CD4-positive, alpha-beta T cell treated with Interleukin-12 subunit alpha and Interleukin-12 subunit beta, for 1 hour (primary cell): Measurements from ENCODE around the gene LASP1.
"Not testable (repeated sequence)": the region's sequence is repeated elsewhere in the genome, so short reads cannot be mapped to it uniquely, and the experiment has no call there.

Source experiments
- DNase-seq: peaks from one replicate; pipeline ENCODE4 v3.0.0-alpha.2; 2020

The LASP1 gene

DNA sequence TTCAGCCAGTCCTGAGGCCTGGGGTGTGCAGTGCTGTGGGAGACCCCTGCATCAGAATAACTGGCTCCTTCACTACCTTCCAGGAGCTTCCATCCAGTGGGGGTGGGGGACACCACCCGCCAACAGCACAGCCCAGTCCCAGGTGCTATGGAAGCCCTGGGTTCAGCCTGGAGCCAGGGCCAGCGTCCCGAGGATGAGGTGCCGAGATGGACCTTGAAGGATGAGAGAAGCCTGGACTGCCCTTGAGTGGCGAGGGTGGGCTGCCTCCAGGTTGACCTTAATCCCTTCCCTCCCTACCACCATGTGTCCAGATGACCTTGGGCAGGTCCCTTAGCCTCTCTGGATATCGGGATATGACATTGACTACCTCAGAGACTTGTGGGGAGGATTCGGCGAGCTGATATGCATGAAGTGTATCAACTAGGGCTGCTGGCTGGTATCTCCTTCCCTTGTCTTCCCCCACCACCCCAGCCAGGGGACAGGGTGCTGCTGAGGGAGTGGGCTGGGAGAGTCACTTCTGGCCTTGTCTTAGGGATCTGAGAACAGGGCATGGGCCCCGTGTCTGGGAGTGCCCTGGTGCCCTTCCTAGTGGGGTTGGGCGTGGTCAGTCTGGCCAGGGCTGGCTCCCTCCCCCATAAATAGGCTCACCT is 41.3 kb downstream of the LASP1 start:
- no peak for DNase-seq

DNA sequence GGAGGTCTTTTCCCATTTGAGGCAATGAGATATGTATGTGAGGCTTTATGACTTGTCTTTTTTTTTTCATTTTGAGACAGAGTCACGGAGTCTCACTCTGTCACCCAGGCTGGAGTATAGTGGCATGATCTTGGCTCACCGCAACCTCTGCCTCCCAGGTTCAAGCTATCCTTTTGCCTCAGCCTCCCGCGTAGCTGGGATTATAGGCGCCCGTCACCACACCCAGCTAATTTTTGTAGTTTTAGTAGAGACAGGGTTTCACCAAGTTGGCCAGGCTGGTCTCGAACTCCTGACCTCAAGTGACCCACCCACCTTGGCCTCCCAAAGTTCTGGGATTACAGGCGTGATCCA is 41.8 kb downstream of the LASP1 start:
- not testable (repeated sequence) for DNase-seq

DNA sequence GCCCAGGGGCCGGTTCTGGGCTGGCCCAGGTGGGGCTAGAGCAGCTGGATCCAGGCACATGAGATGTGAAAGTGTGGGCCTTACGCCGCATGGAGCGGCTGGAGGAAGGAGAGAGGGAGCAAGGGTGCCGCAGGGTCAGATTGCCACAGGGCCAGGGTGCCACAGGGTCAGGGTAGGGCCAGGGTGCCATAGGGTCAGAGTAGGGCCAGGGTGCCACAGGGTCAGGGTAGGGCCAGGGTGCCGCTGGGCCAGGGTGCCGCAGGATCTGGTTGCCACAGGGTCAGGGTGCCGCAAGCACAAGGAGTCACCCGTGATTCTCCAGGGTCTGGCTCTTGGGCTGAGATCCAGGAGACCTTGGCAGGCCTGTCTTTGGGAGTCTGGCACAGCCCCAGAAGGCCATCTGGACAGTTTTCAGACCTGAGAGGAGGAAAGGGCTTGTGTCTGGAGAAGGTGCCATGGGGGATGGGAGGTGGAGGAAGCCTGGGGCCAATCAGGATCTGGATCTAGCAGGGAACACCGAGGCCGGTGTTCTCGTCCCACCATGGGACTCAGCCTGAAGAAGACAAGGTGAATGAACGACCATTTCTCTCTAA is 42.5 kb downstream of the LASP1 start:
- DNase-seq: no peak

DNA sequence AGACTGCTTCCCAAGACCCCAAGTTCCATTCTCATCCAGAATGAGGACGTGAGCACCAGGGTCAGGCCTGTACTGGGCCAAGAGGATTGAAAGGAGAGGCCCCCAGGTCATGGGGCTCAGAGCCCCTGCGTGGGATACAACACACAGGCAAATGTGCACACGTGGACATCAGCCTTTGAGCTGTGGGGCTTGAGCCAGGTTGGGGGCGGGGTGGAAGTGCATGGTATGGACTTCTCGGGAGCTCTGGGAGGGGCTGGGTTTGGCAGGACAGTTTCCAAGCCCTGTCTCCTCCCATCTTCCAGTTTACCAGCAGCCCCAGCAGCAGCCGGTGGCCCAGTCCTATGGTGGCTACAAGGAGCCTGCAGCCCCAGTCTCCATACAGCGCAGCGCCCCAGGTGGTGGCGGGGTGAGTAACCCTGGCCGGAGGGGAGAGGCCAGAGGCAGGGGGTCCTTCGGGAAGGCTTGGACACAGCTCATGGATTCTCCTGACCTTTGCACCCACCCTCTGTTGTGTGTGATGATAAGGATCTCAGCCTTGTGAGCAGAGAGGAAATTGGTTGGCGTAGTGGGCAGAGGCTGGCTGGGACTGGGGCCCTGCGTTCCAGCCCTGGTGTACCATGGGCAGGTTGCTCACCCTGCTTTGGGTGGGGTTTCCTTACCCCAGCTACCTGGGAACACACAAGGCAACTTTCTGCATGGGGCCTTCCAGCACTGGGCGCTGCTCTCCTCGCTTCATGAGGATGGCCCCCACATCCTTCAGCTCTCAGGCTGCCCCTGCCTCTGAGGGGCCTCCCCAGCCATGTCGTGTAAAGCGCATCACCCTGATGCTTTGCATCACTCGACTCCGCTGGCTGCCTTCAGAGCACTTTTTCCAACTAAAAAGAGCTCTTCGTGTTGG is 45.1 kb downstream of the LASP1 start:
- DNase-seq: no peak

DNA sequence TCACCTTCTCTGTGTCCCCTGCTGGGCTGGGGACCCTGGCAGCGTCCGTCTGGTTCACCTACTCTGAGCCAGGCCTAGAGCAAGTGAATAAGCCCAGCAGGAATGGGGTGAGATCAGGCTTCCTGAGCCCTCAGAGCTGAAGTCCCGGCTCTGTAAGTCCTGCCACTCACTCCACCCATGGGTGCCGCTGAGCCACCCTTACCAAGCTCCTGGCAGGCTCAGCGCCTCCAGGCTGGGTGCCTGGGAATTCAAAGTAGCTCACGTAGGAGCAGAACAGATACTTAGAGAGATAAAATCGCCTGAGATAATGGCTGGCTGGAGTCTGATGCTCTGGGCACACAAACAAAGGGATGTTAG is 45.8 kb downstream of the LASP1 start:
- no peak for DNase-seq

DNA sequence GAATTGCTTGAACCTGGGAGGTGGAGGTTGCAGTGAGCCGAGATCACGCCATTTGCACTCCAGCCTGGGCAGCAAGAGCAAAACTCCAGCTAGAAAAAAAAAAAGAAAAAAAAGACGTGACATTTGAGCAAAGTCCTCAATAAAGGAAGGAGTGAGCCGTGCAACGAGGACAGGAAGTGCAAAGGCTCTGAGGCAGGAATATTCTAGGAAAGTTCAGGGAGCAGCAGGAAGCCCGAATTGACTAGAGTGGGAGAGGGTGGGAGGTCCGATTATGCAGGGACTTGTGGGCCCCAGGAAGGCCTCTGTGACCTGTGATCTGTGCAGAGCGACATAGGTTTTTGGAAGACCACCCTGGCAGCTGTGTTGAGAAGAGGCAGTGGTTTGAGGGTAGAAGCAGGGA is 46.9 kb downstream of the LASP1 start:
- no peak for DNase-seq

DNA sequence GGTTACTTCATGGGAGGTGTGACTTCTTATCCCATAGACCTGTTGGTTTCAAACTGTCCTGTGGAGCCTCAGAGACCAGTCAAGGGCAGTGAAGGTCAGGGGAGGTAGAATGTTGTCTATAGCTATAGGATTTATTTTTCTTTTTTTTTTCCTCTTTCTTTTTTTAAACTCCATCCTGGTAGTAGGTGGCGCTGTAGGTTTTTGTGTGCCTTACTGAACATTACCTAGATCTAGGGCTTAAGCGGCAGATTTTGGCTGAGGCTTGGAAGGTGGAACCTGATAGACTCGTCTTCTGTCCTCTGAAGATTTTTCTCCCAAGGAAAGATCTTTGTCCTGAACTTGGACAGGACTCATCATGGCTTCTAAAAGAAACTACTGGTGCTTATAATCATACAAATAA is 47.4 kb downstream of the LASP1 start:
- no peak for DNase-seq

DNA sequence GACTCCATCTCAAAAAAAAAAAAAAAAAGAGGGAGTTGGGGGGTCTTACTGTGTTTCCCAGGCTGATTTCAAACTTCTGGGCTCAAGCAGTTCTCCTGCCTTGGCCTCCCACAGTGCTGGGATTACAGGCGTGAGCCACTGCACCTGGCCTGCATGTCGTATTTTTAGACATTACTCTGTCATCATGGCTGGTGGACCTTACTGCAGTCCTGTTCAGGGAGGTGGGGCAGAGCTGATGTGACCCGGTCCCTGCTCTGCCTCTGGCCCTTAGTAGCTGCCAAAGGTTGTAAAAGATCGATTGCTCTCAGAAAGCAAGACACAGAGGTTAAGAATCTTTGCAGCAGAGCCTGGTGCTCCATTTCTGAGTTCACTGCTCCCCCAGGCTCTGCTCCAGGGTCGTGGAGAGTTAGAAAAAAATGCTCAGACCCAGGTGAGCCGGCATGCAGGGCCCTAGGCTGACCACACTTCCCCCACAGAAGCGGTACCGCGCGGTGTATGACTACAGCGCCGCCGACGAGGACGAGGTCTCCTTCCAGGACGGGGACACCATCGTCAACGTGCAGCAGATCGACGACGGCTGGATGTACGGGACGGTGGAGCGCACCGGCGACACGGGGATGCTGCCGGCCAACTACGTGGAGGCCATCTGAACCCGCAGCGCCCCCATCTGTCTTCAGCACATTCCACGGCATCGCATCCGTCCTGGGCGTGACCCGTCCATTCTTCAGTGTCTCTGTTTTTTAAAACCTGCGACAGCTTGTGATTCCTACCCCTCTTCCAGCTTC is 48.5 kb downstream of the LASP1 start:
- no peak for DNase-seq

DNA sequence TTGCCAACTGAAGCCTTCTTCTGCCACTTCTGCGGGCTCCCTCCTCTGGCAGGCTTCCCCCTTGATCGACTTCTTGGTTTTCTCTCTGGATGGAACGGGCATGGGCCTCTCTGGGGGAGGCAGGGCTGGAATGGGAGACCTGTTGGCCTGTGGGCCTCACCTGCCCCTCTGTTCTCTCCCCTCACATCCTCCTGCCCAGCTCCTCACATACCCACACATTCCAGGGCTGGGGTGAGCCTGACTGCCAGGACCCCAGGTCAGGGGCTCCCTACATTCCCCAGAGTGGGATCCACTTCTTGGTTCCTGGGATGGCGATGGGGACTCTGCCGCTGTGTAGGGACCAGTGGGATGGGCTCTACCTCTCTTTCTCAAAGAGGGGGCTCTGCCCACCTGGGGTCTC is 49.1 kb downstream of the LASP1 start:
- DNase-seq: no peak

DNA sequence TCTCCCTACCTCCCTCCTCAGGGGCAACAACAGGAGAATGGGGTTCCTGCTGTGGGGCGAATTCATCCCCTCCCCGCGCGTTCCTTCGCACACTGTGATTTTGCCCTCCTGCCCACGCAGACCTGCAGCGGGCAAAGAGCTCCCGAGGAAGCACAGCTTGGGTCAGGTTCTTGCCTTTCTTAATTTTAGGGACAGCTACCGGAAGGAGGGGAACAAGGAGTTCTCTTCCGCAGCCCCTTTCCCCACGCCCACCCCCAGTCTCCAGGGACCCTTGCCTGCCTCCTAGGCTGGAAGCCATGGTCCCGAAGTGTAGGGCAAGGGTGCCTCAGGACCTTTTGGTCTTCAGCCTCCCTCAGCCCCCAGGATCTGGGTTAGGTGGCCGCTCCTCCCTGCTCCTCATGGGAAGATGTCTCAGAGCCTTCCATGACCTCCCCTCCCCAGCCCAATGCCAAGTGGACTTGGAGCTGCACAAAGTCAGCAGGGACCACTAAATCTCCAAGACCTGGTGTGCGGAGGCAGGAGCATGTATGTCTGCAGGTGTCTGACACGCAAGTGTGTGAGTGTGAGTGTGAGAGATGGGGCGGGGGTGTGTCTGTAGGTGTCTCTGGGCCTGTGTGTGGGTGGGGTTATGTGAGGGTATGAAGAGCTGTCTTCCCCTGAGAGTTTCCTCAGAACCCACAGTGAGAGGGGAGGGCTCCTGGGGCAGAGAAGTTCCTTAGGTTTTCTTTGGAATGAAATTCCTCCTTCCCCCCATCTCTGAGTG is 49.6 kb downstream of the LASP1 start:
- DNase-seq: no peak

DNA sequence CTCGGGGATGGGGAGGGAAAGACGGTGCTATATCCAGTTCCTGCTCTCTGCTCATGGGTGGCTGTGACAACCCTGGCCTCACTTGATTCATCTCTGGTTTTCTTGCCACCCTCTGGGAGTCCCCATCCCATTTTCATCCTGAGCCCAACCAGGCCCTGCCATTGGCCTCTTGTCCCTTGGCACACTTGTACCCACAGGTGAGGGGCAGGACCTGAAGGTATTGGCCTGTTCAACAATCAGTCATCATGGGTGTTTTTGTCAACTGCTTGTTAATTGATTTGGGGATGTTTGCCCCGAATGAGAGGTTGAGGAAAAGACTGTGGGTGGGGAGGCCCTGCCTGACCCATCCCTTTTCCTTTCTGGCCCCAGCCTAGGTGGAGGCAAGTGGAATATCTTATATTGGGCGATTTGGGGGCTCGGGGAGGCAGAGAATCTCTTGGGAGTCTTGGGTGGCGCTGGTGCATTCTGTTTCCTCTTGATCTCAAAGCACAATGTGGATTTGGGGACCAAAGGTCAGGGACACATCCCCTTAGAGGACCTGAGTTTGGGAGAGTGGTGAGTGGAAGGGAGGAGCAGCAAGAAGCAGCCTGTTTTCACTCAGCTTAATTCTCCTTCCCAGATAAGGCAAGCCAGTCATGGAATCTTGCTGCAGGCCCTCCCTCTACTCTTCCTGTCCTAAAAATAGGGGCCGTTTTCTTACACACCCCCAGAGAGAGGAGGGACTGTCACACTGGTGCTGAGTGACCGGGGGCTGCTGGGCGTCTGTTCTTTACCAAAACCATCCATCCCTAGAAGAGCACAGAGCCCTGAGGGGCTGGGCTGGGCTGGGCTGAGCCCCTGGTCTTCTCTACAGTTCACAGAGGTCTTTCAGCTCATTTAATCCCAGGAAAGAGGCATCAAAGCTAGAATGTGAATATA is 50.8 kb downstream of the LASP1 start:
- DNase-seq: no peak

DNA sequence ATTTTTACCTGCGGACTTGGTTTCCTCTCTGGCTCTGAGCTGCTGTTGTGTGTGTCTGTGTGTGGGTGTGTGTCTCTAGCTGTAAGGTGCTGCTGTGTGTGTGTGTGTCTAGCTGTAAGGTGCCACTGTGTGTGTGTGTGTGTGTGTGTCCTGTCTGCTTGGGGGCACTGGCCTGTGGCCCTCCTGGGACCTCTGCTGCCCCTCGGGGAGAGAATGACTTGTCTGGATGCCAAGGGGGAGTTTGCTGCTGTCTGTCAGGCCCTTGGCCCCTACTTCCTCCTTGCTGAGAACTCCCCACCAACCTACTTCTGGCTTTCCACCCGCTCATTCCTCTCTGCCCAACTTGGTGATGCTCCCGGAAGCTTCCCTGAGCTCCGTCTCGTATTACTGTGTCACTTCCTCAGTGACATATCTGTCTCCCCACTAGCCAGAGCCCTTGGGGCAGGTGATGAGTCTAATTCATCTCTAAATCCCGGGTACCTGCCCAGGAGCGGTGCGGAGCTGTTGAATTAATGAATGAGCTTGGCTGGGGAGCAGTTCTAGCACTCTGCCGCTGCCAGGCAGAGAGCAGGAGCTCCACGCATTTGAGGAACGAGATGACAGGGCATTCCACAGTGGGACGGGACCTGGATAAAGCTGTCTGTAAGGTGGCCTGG is 52.0 kb downstream of the LASP1 start:
- DNase-seq: no peak

DNA sequence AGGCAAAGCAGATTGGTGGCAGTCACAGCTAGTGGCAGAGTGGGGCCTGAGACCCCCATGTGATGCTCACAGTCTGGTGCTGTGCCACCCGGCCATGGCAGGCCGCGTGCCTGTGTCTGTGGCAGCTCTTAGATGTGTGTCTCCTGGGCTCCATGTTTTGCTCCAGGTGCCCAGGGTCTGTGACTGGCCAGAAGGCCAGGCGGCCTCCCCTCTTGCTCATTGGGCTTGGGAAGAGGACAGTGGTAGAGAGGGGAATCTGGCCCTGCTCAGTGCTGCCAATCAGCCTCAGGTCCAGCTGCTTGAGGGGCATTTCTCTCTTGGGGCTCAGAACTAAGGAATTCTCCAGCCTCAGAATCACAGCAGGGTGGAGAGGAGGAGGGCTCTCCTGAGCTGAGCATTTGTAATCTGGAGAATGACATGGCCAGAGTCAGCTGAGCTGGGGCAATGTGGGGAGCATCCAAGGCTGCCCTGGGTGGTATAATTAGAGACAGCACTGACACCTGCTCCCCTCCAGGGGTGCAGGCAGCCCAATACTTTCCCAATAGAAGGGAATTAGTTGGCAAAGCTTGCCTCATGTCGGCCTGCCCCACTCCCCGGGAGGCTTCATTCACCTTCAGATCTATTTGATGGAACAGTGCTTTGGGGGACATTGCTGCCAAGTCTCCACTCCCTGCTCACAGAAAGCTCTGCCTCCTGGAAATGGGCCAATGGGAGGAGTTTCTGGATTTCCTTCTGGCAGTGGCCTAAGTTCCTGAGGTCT is 52.9 kb downstream of the LASP1 start:
- DNase-seq: no peak

DNA sequence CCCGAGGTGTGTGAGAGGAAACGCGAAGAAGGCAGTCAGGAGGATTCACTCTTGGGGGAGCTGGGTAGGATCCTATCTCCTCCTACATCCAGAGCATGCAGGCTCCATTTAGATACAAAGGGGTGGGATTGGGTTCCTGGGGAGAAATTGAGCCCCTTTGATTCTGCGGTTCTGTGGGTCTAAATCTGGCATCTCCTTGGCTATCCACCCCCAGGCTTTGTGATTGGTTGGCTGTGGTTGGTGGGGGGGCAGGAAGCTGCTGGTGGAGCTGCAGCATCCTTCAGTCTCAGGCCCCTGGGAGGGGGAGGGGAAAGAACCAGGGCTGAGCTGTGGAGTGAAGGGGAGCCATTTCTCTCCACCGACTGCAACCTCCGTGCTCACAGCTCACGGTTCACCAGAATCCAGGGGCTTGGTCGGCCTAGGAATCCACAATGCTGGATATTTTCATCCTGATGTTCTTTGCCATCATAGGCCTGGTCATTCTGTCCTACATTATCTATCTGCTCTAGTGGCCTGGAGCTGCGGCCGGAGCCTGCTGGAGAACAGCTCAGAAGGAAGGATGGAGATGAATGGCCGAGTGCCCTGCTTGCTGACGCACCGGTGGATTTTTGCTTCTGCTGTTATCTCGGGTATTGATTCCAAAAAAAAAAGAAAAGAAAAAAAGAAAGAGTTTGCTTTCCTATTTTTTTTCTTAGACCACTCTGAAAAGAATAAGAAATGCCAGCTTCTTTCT is 55.6 kb downstream of the LASP1 start, which contains the start of gene LASP1NB:
Gene LASP1NB, plus strand, starts transcription at position 352 of the 733 bp plus-strand sequence.
- DNase-seq: peak; percentile 55

DNA sequence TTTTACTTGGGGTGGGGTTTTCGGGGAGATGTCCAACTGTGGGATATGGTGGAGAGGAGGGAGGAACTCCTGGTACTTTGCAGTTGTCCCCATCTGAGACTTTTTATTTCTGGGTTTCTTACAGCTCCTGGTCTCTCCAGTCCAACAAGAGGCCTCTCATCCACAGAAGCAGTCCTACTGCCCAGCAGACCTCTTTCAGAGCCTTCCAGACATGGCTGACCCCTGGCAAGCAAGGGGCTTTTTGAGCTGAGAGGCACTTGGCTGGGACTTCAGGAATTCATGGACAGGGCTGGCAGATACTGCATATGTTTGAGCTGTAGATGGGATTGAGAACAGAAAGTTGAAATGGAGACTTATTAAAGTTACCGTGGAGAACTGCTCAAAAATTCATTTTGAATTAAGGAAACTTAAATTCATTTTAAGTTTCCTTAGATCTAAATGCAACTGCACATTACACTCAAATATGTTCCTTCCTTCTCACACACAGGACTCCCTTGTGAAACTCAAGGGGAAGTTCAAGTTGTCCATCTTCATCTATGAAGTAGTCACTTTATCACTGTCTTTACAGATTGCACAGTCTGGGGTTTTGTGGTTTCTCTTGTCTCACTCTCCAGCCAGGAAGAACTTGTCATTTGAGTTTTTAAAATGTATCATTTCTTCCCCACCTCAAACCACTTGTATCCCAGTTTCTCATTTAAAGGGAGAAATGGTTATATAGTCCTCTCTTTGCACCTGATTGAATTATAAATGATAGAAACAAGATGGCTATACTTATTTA is 56.6 kb downstream of the LASP1 start:
- DNase-seq: no peak

DNA sequence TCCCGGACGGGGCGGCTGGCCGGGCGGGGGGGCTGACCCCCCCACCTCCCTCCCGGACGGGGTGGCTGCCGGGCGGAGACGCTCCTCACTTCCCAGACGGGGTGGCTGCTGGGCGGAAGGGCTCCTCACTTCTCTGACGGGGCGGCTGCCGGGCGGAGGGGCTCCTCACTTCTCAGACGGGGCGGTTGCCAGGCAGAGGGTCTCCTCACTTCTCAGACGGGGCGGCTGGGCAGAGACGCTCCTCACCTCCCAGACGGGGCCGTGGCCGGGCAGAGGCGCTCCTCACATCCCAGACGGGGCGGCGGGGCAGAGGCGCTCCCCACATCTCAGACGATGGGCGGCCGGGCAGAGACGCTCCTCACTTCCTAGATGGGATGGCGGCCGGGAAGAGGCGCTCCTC is 60.9 kb downstream of the LASP1 start:
- not testable (repeated sequence) for DNase-seq

DNA sequence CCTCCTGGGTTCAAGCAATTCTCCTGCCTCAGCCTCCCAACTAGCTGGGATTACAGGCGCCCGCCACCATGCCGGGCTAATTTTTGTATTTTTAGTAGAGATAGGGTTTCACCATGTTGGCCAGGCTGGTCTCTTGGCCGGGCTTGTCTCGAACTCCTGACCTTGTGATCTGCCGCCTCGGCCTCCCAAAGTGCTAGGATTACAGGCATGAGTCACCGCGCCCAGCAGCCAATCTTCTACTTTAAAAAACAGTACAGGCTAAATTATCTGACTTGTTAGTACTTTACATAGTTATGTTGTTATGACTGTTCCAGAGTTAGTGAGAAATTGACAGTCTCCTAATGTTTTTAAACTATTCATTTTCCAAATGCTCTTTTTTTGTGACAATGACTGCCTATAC is 64.1 kb downstream of the LASP1 start:
- not testable (repeated sequence) for DNase-seq

DNA sequence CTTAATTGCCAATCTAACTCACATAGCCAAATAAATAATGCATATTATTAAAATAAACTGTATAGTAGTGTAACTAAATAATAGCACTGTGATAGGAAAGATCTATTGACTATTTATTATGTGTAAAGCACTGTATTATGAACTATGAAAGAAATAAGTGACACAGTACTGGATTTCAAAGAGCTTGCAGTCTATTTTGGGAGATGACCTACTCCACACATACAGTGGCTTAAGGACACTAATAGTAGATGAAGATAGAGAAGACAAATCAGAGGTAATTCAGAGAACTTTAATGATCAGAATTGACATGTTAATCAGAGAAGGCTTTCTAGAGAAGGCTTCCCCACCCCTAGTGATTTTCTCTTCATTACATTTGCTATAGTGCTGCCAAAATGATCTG is 70.1 kb downstream of the LASP1 start:
- no peak for DNase-seq

DNA sequence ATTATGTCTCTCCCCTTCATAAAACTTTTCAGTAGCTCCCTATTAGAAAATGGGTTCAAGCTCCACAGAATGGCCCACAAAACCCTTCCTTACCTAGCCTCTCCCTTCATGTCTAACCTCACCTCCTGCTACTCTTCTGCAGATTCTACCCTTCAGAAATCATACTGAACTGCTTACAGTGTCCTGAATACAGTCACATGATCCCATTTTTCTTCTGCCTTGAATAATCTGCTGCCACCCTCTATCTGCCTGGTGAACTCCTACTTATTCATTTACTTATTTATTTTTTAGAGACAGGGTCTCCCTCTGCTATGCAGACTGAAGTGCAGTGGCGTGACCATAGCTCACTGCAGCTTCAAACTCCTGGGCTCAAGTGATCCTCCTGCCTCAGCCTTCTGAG is 70.5 kb downstream of the LASP1 start:
- no peak for DNase-seq
